Smooth muscle cell of the brain vasculature (primary cell): ENCODE results near the gene GPR35.
"Not testable (repeated sequence)": the region's sequence is repeated elsewhere in the genome, so short reads cannot be mapped to it uniquely, and the experiment has no call there.

Experiments used
- DNase-seq: peaks from one replicate; pipeline ENCODE4 v3.0.0-alpha.2; 2012; ENCODE audit warnings: low read depth, low spot score

Gene GPR35

DNA sequence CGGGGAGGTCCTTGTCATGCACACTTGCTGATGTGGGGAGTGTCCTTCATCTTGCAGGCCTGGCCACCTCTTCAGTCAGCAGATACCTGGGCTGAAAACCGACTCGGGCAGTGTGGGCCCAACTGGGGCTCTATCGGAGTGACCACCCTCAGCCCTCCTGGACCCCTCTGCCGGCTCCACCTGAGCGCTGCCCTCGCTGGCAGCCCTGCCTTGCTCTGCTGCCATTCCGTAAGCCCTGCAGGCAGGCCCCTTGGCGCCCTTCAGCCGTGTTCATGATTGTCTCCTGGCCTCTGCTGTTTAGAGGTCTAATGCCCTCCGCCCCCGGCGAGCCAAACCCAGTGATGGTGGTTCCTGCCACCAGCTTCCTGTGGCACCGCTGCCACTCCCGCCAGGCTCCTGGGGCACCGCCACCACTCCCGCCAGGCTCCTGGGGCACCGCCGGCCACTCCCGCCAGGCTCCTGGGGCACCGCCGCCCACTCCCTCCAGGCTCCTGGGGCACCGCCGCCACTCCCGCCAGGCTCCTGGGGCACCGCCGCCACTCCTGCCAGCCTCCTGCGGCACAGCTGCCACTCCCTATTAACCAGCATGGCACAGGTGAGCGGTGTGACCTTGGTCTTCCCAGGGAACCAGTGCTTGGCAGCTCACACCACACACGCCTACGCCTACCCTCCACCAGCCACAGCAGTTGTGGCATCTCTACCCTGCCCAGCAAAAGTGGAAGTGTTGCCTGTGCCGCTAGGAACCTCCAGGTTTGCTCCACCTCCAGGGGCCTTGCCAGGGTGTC lies 22.8 kb upstream of the GPR35 start:
- no peak for DNase-seq

DNA sequence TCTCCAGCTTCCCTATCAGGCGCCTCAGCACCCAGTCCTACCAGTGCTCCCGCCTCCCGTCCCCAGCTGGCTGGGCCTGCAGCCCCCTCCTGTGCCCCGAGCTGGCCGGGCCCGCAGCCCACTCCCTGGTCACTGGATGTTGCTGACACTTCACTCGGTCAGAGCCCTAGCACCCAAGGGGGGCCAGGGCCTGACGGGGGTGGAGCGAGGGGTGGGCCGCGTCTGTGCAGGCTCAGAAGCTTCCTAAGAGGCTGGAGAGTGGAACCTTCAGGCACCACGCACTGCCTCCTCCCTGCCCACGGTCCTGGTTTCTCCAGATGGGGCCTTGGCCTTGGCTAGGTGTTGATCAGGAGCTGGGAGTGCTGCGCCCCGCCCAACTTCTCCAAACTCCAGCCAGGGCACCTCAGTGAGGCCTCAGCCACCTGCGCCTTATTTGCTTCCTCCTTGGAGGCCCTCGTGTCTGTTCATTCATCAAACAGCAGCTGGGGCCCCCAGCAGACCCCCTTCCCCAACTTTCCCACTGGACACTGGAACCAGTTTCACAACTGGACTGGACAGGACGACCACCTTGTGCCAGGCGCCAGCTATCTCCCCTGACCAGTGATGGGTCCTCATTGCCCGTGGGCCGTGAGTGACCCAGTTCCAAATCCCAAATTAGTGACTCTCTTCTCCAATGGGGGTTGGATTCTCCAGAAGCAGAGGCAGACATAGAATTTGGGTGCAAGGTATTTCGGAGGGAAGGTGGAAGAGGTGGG lies 22.0 kb upstream of the GPR35 start:
- no peak for DNase-seq

DNA sequence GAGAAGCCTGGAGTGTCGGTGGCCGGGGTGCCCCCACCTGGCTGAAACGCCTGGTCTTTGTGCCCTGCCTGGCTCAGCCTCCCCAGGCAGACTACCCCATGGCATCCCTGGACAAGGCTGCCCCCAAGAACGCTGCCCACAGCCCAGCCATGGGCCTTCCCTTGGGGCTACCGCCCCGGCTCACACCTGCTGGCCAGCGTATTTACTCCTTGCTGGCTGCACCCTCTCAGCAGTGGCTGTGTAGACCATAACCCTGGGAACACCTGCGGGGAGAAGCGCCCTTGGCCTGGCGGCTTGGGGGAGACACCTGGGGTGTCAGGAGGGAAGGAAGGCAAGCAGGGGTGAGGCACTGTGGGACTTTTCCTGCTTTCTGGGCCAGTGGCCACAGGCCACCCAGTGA lies 21.4 kb upstream of the GPR35 start:
- DNase-seq: no peak

DNA sequence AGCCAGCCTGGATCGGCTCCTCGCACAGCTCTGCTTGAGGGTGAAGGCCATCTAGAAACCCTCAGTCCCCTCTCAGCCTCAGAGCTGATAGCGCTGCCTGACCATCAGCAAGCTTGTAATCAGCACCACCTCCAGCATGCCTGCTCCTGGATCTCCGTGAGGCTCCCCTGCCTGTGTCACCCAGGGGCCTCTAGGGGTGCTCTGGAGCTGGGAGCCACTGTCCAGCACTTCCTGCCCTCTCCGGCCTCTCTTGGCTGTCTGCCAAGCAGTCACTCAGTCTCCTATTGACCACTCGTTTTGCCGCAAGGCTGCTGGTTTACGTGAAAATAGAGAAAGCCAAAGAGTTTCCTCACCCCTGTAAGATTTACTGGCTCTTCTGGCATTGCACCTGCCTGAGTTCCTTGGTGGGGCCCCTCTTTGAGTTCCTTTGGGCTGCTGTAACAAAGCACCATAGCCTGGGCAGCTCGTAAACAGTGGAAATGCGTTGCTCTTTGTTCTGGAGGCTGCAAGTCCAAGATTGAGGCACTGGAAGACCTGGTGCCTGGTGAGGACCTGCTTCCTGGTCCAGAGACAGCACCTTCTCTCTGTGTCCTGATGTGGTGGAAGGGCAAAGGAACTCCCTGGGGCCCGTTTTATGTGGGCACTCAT lies 20.9 kb upstream of the GPR35 start:
- DNase-seq: no peak

DNA sequence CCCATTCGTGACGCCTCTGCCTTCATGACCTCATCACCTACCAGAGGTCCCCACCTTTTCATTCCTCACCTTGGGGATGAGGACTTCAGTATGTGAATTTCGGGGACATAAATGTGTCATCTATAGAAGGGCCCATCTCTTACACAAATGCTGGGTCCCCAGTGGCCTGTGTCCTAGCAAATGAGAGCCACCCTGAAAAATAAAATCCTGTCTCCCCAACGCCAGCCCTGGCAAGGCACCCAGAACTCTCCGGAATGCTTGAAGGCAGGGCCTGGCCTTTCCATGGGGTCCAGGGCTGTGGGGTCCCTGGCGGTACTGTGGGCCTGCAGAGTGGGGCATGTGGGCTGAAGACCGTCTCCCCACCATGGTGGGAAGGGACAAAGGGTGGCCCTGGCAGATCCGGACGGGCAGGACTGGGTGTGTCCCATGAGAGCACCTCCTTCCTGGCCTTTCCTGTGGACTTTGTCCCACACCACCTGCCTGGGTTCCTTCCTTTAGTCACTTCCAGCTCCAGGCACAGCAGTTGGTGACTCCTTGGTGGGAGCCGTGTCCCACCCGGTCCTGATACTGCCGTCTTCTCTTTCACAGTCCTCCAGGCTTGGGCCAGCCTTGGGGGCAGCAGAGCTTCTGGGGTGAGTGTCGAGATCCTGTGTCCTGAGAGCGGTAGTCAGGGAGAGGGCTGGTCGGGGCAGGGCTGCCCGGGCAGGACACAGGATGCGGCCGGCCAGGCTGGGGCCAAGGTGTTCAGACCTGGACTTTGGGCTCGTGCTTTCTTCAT lies 20.2 kb upstream of the GPR35 start:
- no peak for DNase-seq

DNA sequence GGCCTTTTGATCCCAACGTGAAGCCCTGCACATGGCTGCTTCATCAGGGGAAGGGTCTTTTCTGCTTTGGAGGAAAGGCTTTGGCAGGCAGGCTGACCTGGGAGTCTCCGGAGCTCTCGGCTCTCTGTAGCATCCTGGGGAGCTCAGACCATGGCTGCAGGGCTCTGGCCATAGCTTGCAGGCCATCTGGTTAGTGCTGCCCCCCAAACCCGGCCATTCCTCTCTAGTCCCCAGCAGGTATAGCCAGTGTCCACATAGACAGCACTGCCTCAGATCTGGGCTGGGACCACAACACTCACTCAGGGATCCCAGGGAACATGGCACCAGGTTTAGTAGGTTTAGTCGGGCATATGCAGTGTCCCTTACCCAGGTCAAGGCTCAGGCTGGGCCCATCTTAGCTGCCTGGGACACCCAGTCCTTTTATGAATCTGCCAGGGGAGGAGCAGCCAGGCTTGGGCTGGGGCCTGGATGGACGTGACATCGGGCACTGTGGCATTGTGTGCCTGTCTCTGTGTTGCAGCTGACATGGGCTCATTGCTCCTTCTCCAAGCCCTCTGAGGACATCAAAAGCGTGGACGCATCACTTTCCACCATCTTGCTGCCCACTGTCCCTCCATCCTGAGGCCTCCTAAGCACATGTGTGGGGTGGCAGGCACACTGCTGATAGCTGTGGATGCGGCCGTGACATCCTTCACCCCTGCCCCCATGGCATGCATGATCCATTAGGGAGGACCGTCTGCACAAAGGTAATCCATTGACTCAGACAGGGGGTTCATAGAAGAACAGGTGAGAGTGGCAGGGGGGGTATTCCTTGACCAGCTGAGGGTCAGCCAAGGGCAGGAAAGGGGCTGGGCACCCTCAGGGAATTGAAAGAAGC lies 19.2 kb upstream of the GPR35 start:
- DNase-seq: no peak

DNA sequence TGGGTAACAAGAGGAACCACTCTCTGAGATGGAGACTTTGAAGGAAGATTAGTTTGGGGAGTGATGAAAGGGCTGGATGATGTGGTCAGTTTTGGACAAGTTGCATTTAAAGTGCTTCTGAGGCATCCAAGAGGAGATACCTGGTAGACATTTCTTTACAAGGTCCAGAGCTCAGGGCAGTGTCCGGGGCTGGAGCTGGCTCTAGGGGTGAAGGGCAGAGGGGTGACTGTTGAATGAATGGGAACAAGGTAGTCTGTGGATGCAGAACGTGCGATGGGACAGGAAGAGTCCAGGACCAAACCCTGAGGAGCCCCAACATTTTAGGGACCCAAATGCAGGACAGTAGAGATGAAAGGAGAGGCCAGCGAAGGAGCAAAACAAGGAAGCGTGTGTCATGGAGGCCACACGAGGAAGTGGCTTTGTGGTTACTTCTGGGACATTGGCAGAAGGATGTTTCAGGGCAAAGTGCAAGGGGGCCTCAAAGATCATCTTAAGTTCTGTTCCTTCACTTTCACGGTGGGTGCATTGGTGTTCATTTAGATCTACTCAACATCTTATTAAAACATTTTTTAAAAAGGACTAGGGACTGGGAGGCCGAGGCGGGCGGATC lies 13.6 kb upstream of the GPR35 start:
- no peak for DNase-seq

DNA sequence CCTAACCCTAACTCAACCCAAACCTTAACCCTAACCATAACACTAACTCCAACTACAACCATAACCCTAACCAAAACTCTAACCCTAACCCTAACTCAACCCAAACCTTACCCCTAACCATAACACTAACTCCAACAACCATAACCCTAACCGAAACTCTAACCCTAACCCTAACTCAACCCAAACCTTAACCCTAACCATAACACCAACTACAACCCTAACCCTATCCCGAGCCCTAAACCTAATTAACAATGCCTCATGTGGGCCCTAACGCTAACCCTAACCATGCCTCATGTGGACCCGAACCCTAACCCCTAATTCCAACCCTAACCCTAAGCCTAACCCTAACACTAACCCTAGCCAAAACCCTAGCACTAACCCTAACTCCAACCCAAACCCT lies 11.5 kb upstream of the GPR35 start:
- DNase-seq: no peak

DNA sequence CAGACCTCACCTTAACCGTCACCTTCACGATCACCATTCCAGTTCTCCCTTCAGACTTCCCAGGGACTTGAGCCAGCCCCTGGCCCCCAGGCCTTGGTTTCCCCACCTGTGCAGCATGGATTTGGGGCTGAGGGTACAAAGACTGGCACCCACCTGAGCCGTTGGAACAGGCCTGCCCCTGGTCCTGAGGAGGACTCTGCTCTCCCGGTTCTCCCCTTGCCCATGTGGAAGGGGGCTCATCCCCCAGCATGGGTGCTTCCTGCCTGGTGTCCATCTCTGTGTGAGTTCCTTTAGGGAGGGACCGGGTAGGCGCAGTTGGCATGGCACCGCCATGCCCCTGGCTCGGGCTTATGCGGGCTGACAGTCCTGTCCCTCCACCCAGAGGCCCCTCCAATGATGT lies 10.9 kb upstream of the GPR35 start:
- DNase-seq: no peak

DNA sequence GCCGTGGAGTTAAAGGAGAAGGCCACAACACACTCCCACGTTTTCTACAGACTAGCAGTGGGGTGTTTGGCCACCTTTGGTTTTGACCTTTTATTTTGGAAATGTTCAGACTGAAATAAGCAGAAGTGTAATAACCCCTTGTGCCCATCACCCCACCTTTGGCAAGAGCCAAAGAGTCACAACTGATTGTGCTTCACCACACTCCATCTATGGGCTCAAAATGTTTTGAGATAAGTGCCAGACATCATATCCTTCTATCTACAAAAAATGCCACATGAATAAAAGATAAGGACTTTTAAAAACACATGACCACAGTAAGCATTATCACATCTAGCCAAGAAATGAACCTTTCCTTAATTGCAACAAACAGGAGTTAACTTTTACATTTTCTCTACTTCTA lies 9.9 kb upstream of the GPR35 start:
- DNase-seq: no peak

DNA sequence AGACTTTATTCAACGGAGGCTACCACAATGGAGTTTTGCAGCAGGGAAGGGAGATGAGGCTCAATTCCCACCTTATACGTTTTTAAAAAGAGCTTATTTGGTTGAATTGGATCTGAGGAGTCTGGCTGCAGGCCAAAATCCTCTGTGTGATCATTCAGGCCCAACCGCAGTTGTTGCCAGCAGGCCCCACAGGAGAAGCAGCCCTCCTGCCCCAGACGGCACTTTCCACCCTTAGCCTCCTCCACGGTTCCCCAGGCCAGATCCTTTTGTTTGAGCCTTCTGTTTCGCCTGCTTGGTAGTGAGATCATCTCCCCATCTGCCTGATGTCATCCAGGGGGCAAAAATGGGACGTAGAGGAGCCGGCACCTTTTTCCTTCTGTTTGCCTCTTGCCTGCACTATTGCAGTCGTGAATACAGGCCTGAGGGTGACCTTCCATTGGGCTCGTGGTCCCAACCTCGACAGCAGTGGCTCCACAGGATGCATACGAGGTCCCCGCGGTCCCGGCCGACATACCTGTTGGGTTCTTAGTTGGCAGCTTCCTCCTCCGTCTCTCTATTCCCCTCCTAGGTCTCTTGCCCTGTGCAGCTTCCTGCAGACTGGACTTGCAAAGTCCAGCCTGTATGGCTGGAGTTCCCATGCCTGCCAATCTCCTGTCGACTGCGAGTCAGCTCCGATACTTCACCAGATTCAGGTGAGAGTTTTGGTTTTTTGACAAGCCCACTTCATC lies 9.3 kb upstream of the GPR35 start:
- DNase-seq: no peak

DNA sequence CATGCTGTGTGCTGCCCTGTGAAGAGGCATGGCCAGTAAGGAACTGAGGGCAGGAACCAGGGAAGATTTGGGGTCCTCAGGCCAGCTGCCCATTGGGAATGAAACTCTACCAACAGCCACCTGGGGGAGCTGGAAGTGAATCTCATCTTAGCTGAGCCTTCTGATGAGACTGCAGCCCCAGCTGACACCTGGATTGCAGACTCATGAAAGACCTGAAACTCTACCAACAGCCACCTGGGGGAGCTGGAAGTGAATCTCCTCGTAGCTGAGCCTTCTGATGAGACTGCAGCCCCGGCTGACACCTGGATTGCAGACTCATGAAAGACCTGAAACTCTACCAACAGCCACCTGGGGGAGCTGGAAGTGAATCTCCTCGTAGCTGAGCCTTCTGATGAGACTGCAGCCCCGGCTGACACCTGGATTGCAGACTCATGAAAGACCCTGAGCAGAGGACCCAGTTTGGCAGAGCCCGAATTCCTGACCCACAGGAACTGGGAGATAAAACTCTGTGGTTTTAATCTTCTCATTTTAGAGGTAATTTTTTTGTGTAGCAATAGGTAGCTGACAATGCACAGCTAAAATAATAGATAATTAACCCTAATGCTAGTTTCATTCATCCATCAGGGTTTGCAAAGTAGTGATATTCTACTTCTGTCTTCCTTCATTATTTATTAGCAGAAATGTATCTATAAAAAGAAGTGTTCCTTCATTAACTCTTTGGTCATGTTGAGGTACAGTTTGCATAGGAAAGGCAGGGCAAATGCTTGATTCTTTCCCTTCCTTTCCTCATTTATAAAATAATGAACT lies 8.2 kb upstream of the GPR35 start:
- not testable (repeated sequence) for DNase-seq

DNA sequence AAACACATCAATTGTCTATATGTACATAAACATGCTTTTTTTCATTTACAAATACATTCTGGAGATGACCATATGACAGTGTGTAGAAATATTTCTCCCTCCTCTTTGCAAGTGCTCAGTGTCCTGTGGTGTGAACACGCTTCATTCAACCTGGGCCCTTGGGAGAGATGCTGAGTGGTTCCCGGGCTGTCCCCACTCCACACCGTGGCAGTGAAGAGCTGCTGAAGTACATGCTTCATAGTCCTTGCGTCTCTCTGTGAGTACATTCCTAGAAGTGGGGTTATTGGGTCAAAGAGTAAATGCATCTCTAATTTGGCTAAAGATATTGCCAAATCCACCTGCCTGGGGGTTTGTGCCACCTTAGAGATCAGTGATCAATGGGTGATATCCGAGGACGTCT lies 6.5 kb upstream of the GPR35 start:
- DNase-seq: no peak

DNA sequence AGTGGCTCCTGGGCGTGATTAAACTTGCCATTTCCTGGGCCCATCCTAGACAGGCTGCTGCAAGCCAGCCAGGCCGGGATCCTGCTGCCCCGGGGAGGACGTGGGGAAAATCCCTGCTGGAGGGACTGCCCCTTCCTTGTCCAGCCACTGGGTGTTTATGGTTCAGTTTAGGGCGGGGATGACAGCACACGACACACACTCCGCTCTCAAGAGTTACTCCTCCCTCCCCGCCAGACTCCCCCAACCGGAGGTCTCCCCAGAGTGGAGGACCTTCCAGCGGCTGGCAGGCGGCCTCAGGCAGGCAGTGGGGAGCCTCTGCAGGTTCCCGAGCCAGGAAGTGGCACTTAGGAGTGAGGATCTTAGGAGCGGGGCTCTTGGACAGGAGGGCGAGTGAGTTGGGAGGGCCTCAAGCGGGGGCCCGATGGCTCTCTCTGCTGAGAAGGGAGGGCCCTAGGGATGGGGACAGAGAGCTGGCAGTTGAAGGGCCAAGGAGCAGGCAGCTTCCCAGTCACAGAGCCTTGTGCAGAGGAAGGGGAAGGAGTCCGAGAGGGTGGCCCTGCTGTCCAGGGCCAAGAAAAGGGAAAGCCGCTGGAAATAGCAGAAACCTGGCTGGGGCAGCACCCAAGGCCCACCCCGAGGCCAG lies 5.7 kb upstream of the GPR35 start:
- DNase-seq: no peak

DNA sequence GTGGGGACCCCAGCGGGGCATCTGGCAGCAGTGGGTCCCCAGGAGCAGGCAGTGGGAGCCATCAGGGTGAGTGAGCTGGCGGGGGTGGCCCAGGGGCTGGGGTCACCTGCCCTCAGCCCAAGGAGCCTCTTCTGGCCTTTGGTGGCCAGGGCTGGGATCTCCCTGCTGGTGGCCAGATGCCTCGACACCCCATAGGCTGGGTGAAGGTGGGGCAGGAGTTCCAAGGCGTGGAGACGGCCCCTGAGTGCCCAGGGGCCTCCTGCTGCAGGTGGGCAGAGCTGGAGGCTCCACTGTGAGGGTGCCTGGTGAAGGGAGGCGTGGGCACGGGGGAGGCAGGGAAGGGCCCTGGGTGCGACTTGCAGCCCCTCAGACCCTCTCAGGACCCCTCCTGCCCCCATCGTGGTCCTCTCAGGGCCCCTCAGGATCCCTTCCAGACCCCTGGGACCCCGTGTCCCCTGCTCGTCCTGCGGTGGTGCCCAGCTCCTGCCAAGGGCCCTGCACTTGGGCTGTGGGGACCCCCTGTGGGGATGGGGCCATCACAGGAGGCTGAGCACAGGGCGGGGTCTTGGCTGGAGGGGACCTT lies 5.0 kb upstream of the GPR35 start:
- no peak for DNase-seq

DNA sequence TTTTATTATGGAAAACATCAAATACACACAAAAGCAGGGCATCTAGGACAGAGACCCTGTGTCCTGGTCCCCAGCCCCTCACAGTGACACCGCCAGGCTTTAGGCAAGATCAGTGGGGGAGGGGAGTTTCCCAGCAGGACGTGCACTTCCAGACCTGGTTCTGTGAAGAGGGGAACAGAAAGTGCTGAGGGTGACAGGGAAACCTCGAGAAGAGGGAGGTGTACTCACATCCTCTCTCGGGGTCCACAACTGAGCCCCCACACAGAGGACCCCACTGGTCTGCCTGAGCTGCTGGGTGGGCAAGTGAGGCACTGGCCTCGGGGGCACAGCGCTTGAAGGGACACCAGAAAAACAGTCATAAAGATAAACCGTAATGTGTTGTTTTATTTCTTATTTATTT lies 4.4 kb upstream of the GPR35 start:
- no peak for DNase-seq

DNA sequence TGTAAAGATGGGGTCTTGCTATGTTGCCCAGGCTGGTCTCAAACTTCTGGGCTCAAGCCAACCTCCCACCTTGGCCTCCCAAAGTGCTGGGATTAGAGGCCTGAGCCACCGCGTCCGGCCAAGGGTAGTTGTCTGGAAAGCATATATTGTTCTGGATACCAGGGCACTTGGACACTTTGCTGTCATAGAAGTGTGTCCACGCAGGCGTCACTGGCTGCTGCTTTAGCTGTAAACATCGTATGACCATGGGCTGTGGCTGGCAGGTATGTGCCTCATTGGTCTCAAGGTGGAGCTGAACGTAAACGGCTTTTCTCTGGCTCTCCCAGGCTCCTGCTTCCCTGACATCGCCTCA lies 3.2 kb upstream of the GPR35 start:
- DNase-seq: no peak

DNA sequence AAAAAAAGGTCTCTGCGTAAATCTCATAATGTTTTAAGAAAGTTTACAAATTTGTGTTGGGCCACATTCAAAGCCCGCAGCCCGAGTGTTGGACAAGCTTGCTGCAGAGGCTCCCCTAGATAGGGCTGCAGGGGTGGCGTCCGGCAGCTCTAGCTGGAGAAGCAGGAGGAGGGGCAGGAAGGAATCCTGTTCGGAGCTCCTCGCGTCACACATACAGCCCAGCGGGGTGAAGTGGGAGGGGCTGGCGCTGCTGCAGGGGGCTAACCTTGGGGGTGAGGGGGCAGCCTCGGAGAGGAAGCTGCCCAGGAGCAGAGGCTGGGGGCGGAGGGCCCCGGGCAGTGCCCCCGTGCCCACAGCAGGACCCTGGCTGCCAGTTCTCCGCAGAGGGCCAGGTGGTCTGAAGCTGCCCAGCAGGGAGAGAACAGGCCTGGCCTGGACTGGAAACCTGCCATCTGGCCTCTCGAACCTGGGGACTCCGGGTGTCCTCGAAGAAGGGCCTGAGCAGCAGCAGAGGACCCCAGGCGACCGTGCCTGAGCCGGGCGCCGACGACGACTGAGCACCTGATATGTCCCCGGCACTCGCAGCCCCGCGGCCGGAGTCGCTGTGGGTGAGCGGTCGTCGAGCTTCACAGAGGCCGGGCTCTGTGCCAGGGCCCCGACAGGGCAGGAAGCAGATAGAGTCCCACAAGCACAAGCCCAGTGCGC lies 2.6 kb upstream of the GPR35 start:
- peak; percentile 50 for DNase-seq
